Measurements from ENCODE around the gene HDHD3.
"Not testable (repeated sequence)": the region's sequence is repeated elsewhere in the genome, so short reads cannot be mapped to it uniquely, and the experiment has no call there.

HDHD3 gene

GRCh38 chr9:113389451-113389850 lies 12.7 kb upstream of the HDHD3 start:
- DNase-seq (ENCODE audit: low read depth): no peak

GRCh38 chr9:113388833-113389232 lies 12.0 kb upstream of the HDHD3 start:
- DNase-seq (ENCODE audit: low read depth): no peak

GRCh38 chr9:113387560-113388230 lies 10.9 kb upstream of the HDHD3 start:
- no peak for DNase-seq (ENCODE audit: low read depth)

- no peak for DNase-seq (ENCODE audit: low read depth)
Observed at GRCh38 chr9:113386571-113387393, 10.0 kb upstream of the HDHD3 start.

GRCh38 chr9:113381909-113382411 lies 5.2 kb upstream of the HDHD3 start:
- no peak for DNase-seq (ENCODE audit: low read depth)

- not testable (repeated sequence) for DNase-seq (ENCODE audit: low read depth)
Observed at GRCh38 chr9:113381441-113381840, 4.7 kb upstream of the HDHD3 start.

GRCh38 chr9:113380869-113381378 lies 4.1 kb upstream of the HDHD3 start:
- DNase-seq (ENCODE audit: low read depth): no peak

- DNase-seq (ENCODE audit: low read depth): not testable (repeated sequence)
Observed at GRCh38 chr9:113379829-113380210, 3.0 kb upstream of the HDHD3 start.

GRCh38 chr9:113379094-113379828 lies 2.5 kb upstream of the HDHD3 start:
- DNase-seq (ENCODE audit: low read depth): not testable (repeated sequence)

- no peak for DNase-seq (ENCODE audit: low read depth)
Observed at GRCh38 chr9:113375057-113376023, 1.4 kb downstream of the HDHD3 start.

- DNase-seq (ENCODE audit: low read depth): no peak
Observed at GRCh38 chr9:113373676-113374392, 3.0 kb downstream of the HDHD3 start.

- DNase-seq (ENCODE audit: low read depth): no peak
Observed at GRCh38 chr9:113373256-113373655, 3.5 kb downstream of the HDHD3 start.

- no peak for DNase-seq (ENCODE audit: low read depth)
Observed at GRCh38 chr9:113372059-113372458, 4.7 kb downstream of the HDHD3 start.

GRCh38 chr9:113370806-113371325 lies 5.9 kb downstream of the HDHD3 start:
- no peak for DNase-seq (ENCODE audit: low read depth)

- no peak for DNase-seq (ENCODE audit: low read depth)
Observed at GRCh38 chr9:113369855-113370140, 7.0 kb downstream of the HDHD3 start.

- DNase-seq (ENCODE audit: low read depth): no peak
Observed at GRCh38 chr9:113368982-113369854, 7.6 kb downstream of the HDHD3 start.

- DNase-seq (ENCODE audit: low read depth): no peak
Observed at GRCh38 chr9:113368348-113368981, 8.3 kb downstream of the HDHD3 start.

GRCh38 chr9:113365652-113366051 lies 11.1 kb downstream of the HDHD3 start:
- not testable (repeated sequence) for DNase-seq (ENCODE audit: low read depth)

GRCh38 chr9:113364951-113365350 lies 11.8 kb downstream of the HDHD3 start:
- no peak for DNase-seq (ENCODE audit: low read depth)

Data from HS-27A (cell line).